Mammary epithelial cell (primary cell): ENCODE measurements around the gene GUF1.

Experiments
- EZH2 ChIP-seq: IDR thresholded peaks from 2 replicates; pipeline ENCODE4 v1.6.1; 2012; ENCODE audit warnings: low read length, inconsistent platforms, borderline replicate concordance
- TF ChIP-seq, protein P1 (sequence below), 2 donors: IDR thresholded peaks in 1 of 2; conservative IDR thresholded peaks in 1 of 2; 2 replicates each; pipeline ENCODE4 v1.5.1; 2011 to 2012; ENCODE audit warnings: inconsistent platforms in 2 of 2, low read length in 2 of 2, mild to moderate bottlenecking in 2 of 2, control low read depth in 1 of 2, low read depth in 1 of 2; ENCODE audit not compliant: insufficient read depth in 1 of 2; ENCODE audit errors: extremely low read depth in 1 of 2

DNA sequence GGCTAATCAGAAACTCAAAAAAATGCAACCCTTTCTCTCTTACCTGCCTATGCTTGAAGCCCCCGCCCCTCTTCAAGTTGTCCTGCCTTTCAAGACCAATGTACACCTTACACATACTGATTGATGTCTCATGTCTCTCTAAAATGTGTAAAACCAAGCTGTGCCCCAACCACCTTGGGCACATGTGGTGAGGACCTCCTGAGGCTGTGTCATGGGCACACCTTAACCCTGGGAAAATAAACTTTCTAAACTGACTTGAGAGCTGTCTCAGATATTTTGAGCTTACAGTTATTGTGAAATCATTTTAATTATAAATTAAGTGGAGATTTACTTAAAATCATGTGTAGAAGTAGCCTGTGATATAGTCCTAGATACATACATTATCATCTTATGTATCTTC is 22.2 kb downstream of the GUF1 start:
- no peak for TF ChIP-seq EZH2
- TF ChIP-seq, protein P1, sequence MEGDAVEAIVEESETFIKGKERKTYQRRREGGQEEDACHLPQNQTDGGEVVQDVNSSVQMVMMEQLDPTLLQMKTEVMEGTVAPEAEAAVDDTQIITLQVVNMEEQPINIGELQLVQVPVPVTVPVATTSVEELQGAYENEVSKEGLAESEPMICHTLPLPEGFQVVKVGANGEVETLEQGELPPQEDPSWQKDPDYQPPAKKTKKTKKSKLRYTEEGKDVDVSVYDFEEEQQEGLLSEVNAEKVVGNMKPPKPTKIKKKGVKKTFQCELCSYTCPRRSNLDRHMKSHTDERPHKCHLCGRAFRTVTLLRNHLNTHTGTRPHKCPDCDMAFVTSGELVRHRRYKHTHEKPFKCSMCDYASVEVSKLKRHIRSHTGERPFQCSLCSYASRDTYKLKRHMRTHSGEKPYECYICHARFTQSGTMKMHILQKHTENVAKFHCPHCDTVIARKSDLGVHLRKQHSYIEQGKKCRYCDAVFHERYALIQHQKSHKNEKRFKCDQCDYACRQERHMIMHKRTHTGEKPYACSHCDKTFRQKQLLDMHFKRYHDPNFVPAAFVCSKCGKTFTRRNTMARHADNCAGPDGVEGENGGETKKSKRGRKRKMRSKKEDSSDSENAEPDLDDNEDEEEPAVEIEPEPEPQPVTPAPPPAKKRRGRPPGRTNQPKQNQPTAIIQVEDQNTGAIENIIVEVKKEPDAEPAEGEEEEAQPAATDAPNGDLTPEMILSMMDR (conservative IDR thresholded peaks at IDR 0.05 in 1 of 2, IDR thresholded peaks at IDR 0.05 in 1 of 2; ENCODE audit: extremely low read depth in 1 of 2, insufficient read depth in 1 of 2, low read depth in 1 of 2, low read length in 2 of 2), result no peak
